ENCODE measurements around the gene KRTAP10-12.
"Not testable (repeated sequence)": the region's sequence is repeated elsewhere in the genome, so short reads cannot be mapped to it uniquely, and the experiment has no call there.

KRTAP10-12 gene

GRCh38 chr21:44653656-44654575, 43.1 kb upstream of the KRTAP10-12 start:
- H3K27ac ChIP-seq, result peak overlapping the region in 5 of 11 experiments; percentile 2 to 43 (median 24); a peak in 6 of 22 replicates
- H3K4me1 ChIP-seq, result peaks cover 21 to 76% (median 59%) of the 10 kb centered on the region in 10 experiments
- H3K9ac ChIP-seq, result no peak overlapping the region
- H3K27me3 ChIP-seq, result no peaks in the 10 kb centered on the region
- peaks cover 0 to 5% (median 0%) of the 10 kb centered on the region in 11 experiments; a peak in 2 of 22 replicates for H3K36me3 ChIP-seq
- H3K4me2 ChIP-seq, result peak overlapping the region in 8 of 11 experiments; percentile 19 to 67 (median 53); a peak in 15 of 22 replicates
- peaks cover 34 to 94% (median 69%) of the 10 kb centered on the region in 11 experiments for H3K9me3 ChIP-seq (replicated peaks in 1 of 11)
- H3K4me3 ChIP-seq, result no peak overlapping the region; a peak in 1 of 20 replicates
- no peaks in the 10 kb centered on the region for H4K20me1 ChIP-seq
- TF ChIP-seq Cebpa-rat (IDR thresholded peaks at IDR 0.05), result no peak

GRCh38 chr21:44654576-44655175, 42.3 kb upstream of the KRTAP10-12 start, which contains the start of gene KRTAP12-4:
Gene KRTAP12-4, minus strand, starts transcription at chr21:44654659. Its CDS starts 45 bp downstream, at chr21:44654614.
- Histone ChIP-seq H3K27ac (peak within 1 kb of the TSS in 5 of 11 experiments; percentile 2 to 43 (median 24); a peak in 6 of 22 replicates), H3K9me3 (replicated peaks in 1 of 11) (peaks cover 31 to 96% (median 68%) of the 10 kb centered on the region in 11 experiments), H4K20me1 (no peaks in the 10 kb centered on the region), H3K27me3 (no peaks in the 10 kb centered on the region), H3K4me2 (peak within 1 kb of the TSS in 8 of 11 experiments; percentile 19 to 67 (median 53); a peak in 15 of 22 replicates), H3K4me3 (no peak within 1 kb of the TSS; a peak in 1 of 20 replicates), H3K9ac (no peak within 1 kb of the TSS), H3K36me3 (peaks cover 0 to 5% (median 0%) of the 10 kb centered on the region in 11 experiments; a peak in 2 of 22 replicates), H3K4me1 (peaks cover 28 to 73% (median 58%) of the 10 kb centered on the region in 10 experiments)
- TF ChIP-seq Cebpa-rat (IDR thresholded peaks at IDR 0.05), result no peak

GRCh38 chr21:44656868-44657267, 40.1 kb upstream of the KRTAP10-12 start:
- no peak for TF ChIP-seq Cebpa-rat (IDR thresholded peaks at IDR 0.05)
- Histone ChIP-seq H3K27me3 (no peaks in the 10 kb centered on the region), H3K9me3 (replicated peaks in 1 of 11) (peaks cover 30 to 88% (median 59%) of the 10 kb centered on the region in 11 experiments), H3K4me1 (peaks cover 29 to 59% (median 49%) of the 10 kb centered on the region in 10 experiments), H3K36me3 (peaks cover 0 to 5% (median 0%) of the 10 kb centered on the region in 11 experiments; a peak in 2 of 22 replicates), H3K4me2 (peak overlapping the region; percentile 59 to 89 (median 68); a peak in 21 of 22 replicates), H3K9ac (no peak overlapping the region), H3K27ac (peak overlapping the region in 9 of 11 experiments; percentile 10 to 70 (median 65); a peak in 13 of 22 replicates), H3K4me3 (peak overlapping the region in 1 of 10 experiments; percentile 22; a peak in 1 of 20 replicates), H4K20me1 (no peaks in the 10 kb centered on the region)

- Histone ChIP-seq H4K20me1 (no peaks in the 10 kb centered on the region), H3K36me3 (peaks cover 0 to 5% (median 0%) of the 10 kb centered on the region in 11 experiments; a peak in 2 of 22 replicates), H3K27me3 (no peaks in the 10 kb centered on the region), H3K4me3 (peak within 1 kb of the TSS in 3 of 10 experiments; percentile 6 to 22 (median 19); a peak in 1 of 20 replicates), H3K4me1 (peaks cover 29 to 50% (median 46%) of the 10 kb centered on the region in 10 experiments), H3K4me2 (peak within 1 kb of the TSS; percentile 59 to 89 (median 68)), H3K27ac (peak within 1 kb of the TSS in 10 of 11 experiments; percentile 29 to 70 (median 64); a peak in 17 of 22 replicates), H3K9me3 (replicated peaks in 1 of 11) (peaks cover 31 to 78% (median 49%) of the 10 kb centered on the region in 11 experiments), H3K9ac (peak within 1 kb of the TSS in 8 of 11 experiments; percentile 4 to 47 (median 29); a peak in 8 of 22 replicates)
- no peak for TF ChIP-seq Cebpa-rat (IDR thresholded peaks at IDR 0.05)
Observed at GRCh38 chr21:44657635-44658540, 39.1 kb upstream of the KRTAP10-12 start, which contains the start of gene KRTAP12-3. Gene KRTAP12-3, plus strand, starts transcription at chr21:44657932. Its CDS starts 48 bp downstream, at chr21:44657980.

- H3K36me3 ChIP-seq, result peaks cover 0 to 5% (median 0%) of the 10 kb centered on the region in 11 experiments; a peak in 2 of 22 replicates
- H3K27me3 ChIP-seq, result no peaks in the 10 kb centered on the region
- H4K20me1 ChIP-seq, result no peaks in the 10 kb centered on the region
- H3K4me3 ChIP-seq, result 0 out of 20 replicates have a peak overlapping the region, but pooled peaks of 2 of the 10 experiments have one; percentile 6 to 19
- H3K4me2 ChIP-seq, result peak overlapping the region; percentile 59 to 89 (median 68)
- peak in 4 of 11 experiments; percentile 18 to 57 (median 28); a peak in 3 of 22 replicates for TF ChIP-seq Cebpa-rat (IDR thresholded peaks at IDR 0.05)
- H3K4me1 ChIP-seq, result peaks cover 29 to 44% (median 42%) of the 10 kb centered on the region in 10 experiments
- peak overlapping the region in 5 of 11 experiments; percentile 4 to 47 (median 35); a peak in 6 of 22 replicates for H3K9ac ChIP-seq
- peak overlapping the region in 10 of 11 experiments; percentile 29 to 70 (median 64); a peak in 17 of 22 replicates for H3K27ac ChIP-seq
- H3K9me3 ChIP-seq (replicated peaks in 1 of 11), result peaks cover 34 to 72% (median 47%) of the 10 kb centered on the region in 11 experiments
Observed at GRCh38 chr21:44658541-44658910, 38.4 kb upstream of the KRTAP10-12 start.

- peaks cover 0 to 5% (median 0%) of the 10 kb centered on the region in 11 experiments; a peak in 2 of 22 replicates for H3K36me3 ChIP-seq
Observed at GRCh38 chr21:44658913-44659595, 37.9 kb upstream of the KRTAP10-12 start.

GRCh38 chr21:44661567-44661966, 35.4 kb upstream of the KRTAP10-12 start:
- H3K36me3 ChIP-seq, H4K20me1 ChIP-seq: not testable (repeated sequence)
- H3K4me1 ChIP-seq, result peaks cover 26 to 30% (median 29%) of the 10 kb centered on the region in 10 experiments

More at GRCh38 chr21:44658913-44659595, 37.9 kb upstream of the KRTAP10-12 start:
- no peaks in the 10 kb centered on the region for H3K27me3 ChIP-seq
- peaks cover 36 to 67% (median 46%) of the 10 kb centered on the region in 11 experiments for H3K9me3 ChIP-seq (replicated peaks in 1 of 11)
- H3K9ac ChIP-seq, result peak overlapping the region in 5 of 11 experiments; percentile 1 to 35 (median 23); a peak in 5 of 22 replicates
- H3K4me2 ChIP-seq, result peak overlapping the region; percentile 59 to 89 (median 68)
- peak overlapping the region in 10 of 11 experiments; percentile 29 to 70 (median 64); a peak in 16 of 22 replicates for H3K27ac ChIP-seq
- peak in 1 of 11 experiments; percentile 7; a peak in 1 of 22 replicates for TF ChIP-seq Cebpa-rat (IDR thresholded peaks at IDR 0.05)
- no peaks in the 10 kb centered on the region for H4K20me1 ChIP-seq
- H3K4me3 ChIP-seq, result 0 out of 20 replicates have a peak overlapping the region, but pooled peaks of 1 of the 10 experiments have one; percentile 6
- H3K4me1 ChIP-seq, result peaks cover 29 to 39% (median 37%) of the 10 kb centered on the region in 10 experiments

More at GRCh38 chr21:44661567-44661966, 35.4 kb upstream of the KRTAP10-12 start:
- not testable (repeated sequence) for H3K4me3 ChIP-seq, H3K9ac ChIP-seq, H3K27me3 ChIP-seq, H3K27ac ChIP-seq, H3K4me2 ChIP-seq
- H3K9me3 ChIP-seq (replicated peaks in 1 of 11), result peaks cover 18 to 41% (median 27%) of the 10 kb centered on the region in 11 experiments
